H9 (cell line): Measurements from ENCODE around the gene KIRREL3. TPM values are rescaled to one million over a fixed set of nuclear protein-coding genes. Genes with fewer than 3 reads are reported as not detected.

ENCODE experiments used
- DNase-seq: peaks from one replicate; pipeline ENCODE4 v3.0.0-alpha.2; 2017
- H2AFZ ChIP-seq: one replicate; pipeline ENCODE4 v1.6.1; 2013; ENCODE audit warnings: mild to moderate bottlenecking, low read length, control low read depth, moderate library complexity
- H2AK5ac ChIP-seq: 2 replicates; pipeline ENCODE4 v1.6.1; 2013; ENCODE audit warnings: low read length, control low read depth, mixed read lengths; ENCODE audit not compliant: insufficient read length
- H2BK120ac ChIP-seq: one replicate; pipeline ENCODE4 v1.6.1; 2013; ENCODE audit warnings: low read depth, mild to moderate bottlenecking, low read length, control low read depth, inconsistent platforms; ENCODE audit not compliant: poor library complexity, severe bottlenecking
- H2BK12ac ChIP-seq: 2 replicates; pipeline ENCODE4 v1.6.1; 2013; ENCODE audit warnings: low read length, control low read depth, mixed read lengths, low read depth; ENCODE audit not compliant: insufficient read length
- H2BK15ac ChIP-seq: 2 replicates; pipeline ENCODE4 v1.6.1; 2013; ENCODE audit warnings: low read depth, low read length, control low read depth
- H2BK20ac ChIP-seq: one replicate; pipeline ENCODE4 v1.6.1; 2013; ENCODE audit warnings: low read depth, mild to moderate bottlenecking, low read length, control low read depth, inconsistent platforms; ENCODE audit not compliant: poor library complexity, severe bottlenecking
- H2BK5ac ChIP-seq: 2 replicates; pipeline ENCODE4 v1.6.1; 2013; ENCODE audit warnings: low read length, control low read depth, mixed read lengths; ENCODE audit not compliant: insufficient read length
- H3K14ac ChIP-seq: 2 replicates; pipeline ENCODE4 v1.6.1; 2013; ENCODE audit warnings: low read length, control low read depth; ENCODE audit not compliant: insufficient read depth
- H3K18ac ChIP-seq: 2 replicates; pipeline ENCODE4 v1.6.1; 2013; ENCODE audit warnings: low read depth, mild to moderate bottlenecking, mixed read lengths, low read length, control low read depth; ENCODE audit not compliant: insufficient read length
- H3K23ac ChIP-seq: 2 replicates; pipeline ENCODE4 v1.6.1; 2013; ENCODE audit warnings: low read length, control low read depth, mixed read lengths, low read depth; ENCODE audit not compliant: insufficient read length
- H3K23me2 ChIP-seq: 2 replicates; pipeline ENCODE4 v1.6.1; 2013; ENCODE audit warnings: low read depth, mild to moderate bottlenecking, mixed read lengths, low read length, control low read depth; ENCODE audit not compliant: insufficient read length, poor library complexity, severe bottlenecking
- H3K27ac ChIP-seq: 2 replicates; pipeline ENCODE4 v1.5.1; 2013; ENCODE audit warnings: low read length, control low read depth, mixed read lengths, low read depth; ENCODE audit not compliant: insufficient read length
- H3K27me3 ChIP-seq: 2 replicates; pipeline ENCODE4 v1.6.1; 2013; ENCODE audit warnings: low read length, control low read depth, inconsistent platforms; ENCODE audit not compliant: insufficient read depth
- H3K4ac ChIP-seq: 2 replicates; pipeline ENCODE4 v1.6.1; 2013; ENCODE audit warnings: low read depth, mild to moderate bottlenecking, control low read depth, inconsistent platforms, low read length, moderate library complexity
- H3K4me1 ChIP-seq: 2 replicates; pipeline ENCODE4 v1.6.1; 2013; ENCODE audit warnings: low read length, control low read depth, inconsistent platforms; ENCODE audit not compliant: insufficient read depth
- H3K4me2 ChIP-seq: 2 replicates; pipeline ENCODE4 v1.6.1; 2013; ENCODE audit warnings: low read length, control low read depth, mixed read lengths; ENCODE audit not compliant: insufficient read length, insufficient read depth
- H3K56ac ChIP-seq: 2 replicates; pipeline ENCODE4 v1.6.1; 2013; ENCODE audit warnings: low read depth, mild to moderate bottlenecking, mixed read lengths, low read length, control low read depth; ENCODE audit not compliant: insufficient read length
- H3K79me1 ChIP-seq: 2 replicates; pipeline ENCODE4 v1.6.1; 2013; ENCODE audit warnings: low read depth, mild to moderate bottlenecking, moderate library complexity, low read length, control low read depth, inconsistent platforms; ENCODE audit not compliant: insufficient read depth, poor library complexity, severe bottlenecking
- H3K79me2 ChIP-seq: 2 replicates; pipeline ENCODE4 v1.6.1; 2013; ENCODE audit warnings: low read length, control low read depth, inconsistent platforms; ENCODE audit not compliant: insufficient read depth
- H3K9ac ChIP-seq: 2 replicates; pipeline ENCODE4 v1.6.1; 2013; ENCODE audit warnings: low read length, control low read depth, mixed read lengths; ENCODE audit not compliant: insufficient read length; ENCODE audit errors: extremely low read depth
- H3K9me3 ChIP-seq: one replicate; pipeline ENCODE4 v1.6.1; 2013; ENCODE audit warnings: low read depth, low read length, inconsistent platforms; ENCODE audit not compliant: control insufficient read depth
- H3T11ph ChIP-seq: one replicate; pipeline ENCODE4 v1.6.1; 2013; ENCODE audit warnings: mild to moderate bottlenecking, low read length, control low read depth, inconsistent platforms
- H4K20me1 ChIP-seq: one replicate; pipeline ENCODE4 v1.6.1; 2013; ENCODE audit not compliant: control insufficient read depth, insufficient read length, insufficient read depth
- H4K5ac ChIP-seq: 2 replicates; pipeline ENCODE4 v1.6.1; 2013; ENCODE audit warnings: low read depth, mild to moderate bottlenecking, mixed read lengths, low read length, control low read depth; ENCODE audit not compliant: insufficient read length
- H4K8ac ChIP-seq: replicated peaks from 2 replicates; pipeline ENCODE4 v1.6.1; 2013; ENCODE audit warnings: low read length, control low read depth, mixed read lengths, low read depth; ENCODE audit not compliant: insufficient read length
- H4K91ac ChIP-seq: 2 replicates; pipeline ENCODE4 v1.6.1; 2013; ENCODE audit warnings: low read depth, mild to moderate bottlenecking, moderate library complexity, mixed read lengths, low read length, control low read depth; ENCODE audit not compliant: insufficient read length
- H3K27ac Mint-ChIP-seq, 3 experiments: 2 replicates in 2 of 3; 3 replicates in 1 of 3; pipeline ENCODE4 v1.8.0; 2020 to 2021; ENCODE audit warnings: mixed read lengths in 3 of 3, mild to moderate bottlenecking in 1 of 3, moderate library complexity in 1 of 3
- H3K27me3 Mint-ChIP-seq: 2 replicates; pipeline ENCODE4 v1.8.0; 2021; ENCODE audit warnings: low read depth, mild to moderate bottlenecking, moderate library complexity, mixed read lengths
- H3K36me3 Mint-ChIP-seq, 3 experiments: 2 replicates in 2 of 3; 3 replicates in 1 of 3; pipeline ENCODE4 v1.8.0; 2020 to 2021; ENCODE audit warnings: low read depth in 3 of 3, mixed read lengths in 3 of 3; ENCODE audit not compliant: insufficient read depth in 1 of 3
- H3K4me1 Mint-ChIP-seq, 2 experiments: 2 replicates each; pipeline ENCODE4 v1.8.0; 2020; ENCODE audit warnings: mixed read lengths in 2 of 2
- H3K4me3 Mint-ChIP-seq, 2 experiments: 2 replicates in 1 of 2; 3 replicates in 1 of 2; pipeline ENCODE4 v1.8.0; 2020 to 2021; ENCODE audit warnings: mild to moderate bottlenecking in 2 of 2, mixed read lengths in 2 of 2, moderate library complexity in 1 of 2
- H3K9me3 Mint-ChIP-seq, 2 experiments: 2 replicates in 1 of 2; 3 replicates in 1 of 2; pipeline ENCODE4 v1.8.0; 2020; ENCODE audit warnings: mild to moderate bottlenecking in 2 of 2, mixed read lengths in 2 of 2, moderate library complexity in 1 of 2
- CTCF ChIP-seq: fragments of 200-600 bp; sonication (generic); conservative IDR thresholded peaks from 3 replicates; pipeline ENCODE4 v1.8.0; 2021; ENCODE audit warnings: antibody characterized with exemption, mild to moderate bottlenecking
- WGBS: extraction: QIAGEN DNeasy Blood & Tissue Kit; methylation state at CpG from one replicate; pipeline ENCODE4 v1.1.7; 2013; ENCODE audit warnings: missing lambda C conversion rate, low lambda C conversion rate, mixed read lengths; ENCODE audit not compliant: insufficient read length; ENCODE audit errors: extremely low coverage; 5-methylcytosine and 5-hydroxymethylcytosine counted together
- total RNA-seq: library from RNA; stranded (reverse); gene quantifications from 2 replicates; pipeline ENCODE4 v1.2.1, GENCODE V29; 2021

KIRREL3 gene
- total RNA-seq, 1 experiment from 2014 or later: 0.17 TPM

- Histone ChIP-seq H3T11ph (no peak overlapping the region), H3K4me2 (no peak overlapping the region), H3K79me2 (no peaks in the 10 kb centered on the region), H3K79me1 (no peaks in the 10 kb centered on the region), H2BK120ac (no peak overlapping the region), H3K9ac (no peak overlapping the region), H4K5ac (no peak overlapping the region), H2AFZ (no peak overlapping the region), H2BK12ac (no peak overlapping the region), H2AK5ac (no peak overlapping the region), H2BK20ac (no peak overlapping the region), H4K20me1 (no peaks in the 10 kb centered on the region), H4K91ac (no peak overlapping the region), H2BK5ac (no peak overlapping the region), H3K56ac (no peak overlapping the region), H3K4me1 (peaks cover 3% of the 10 kb centered on the region; the same call in 1 of the 2 replicates), H3K27ac (no peak overlapping the region), H3K23ac (no peak overlapping the region), H3K18ac (no peak overlapping the region), H3K4ac (no peak overlapping the region), H3K23me2 (no peaks in the 10 kb centered on the region), H3K9me3 (no peaks in the 10 kb centered on the region), H3K14ac (no peak overlapping the region), H3K27me3 (no peaks in the 10 kb centered on the region), H2BK15ac (no peak overlapping the region), H4K8ac (no peak overlapping the region)
- H3K36me3 Mint-ChIP-seq: no peaks in the 10 kb centered on the region
- H3K27me3 Mint-ChIP-seq: peaks cover 87% of the 10 kb centered on the region
- H3K4me3 Mint-ChIP-seq: no peak overlapping the region
- DNase-seq: no peak
- H3K4me1 Mint-ChIP-seq: peaks cover 16 to 19% of the 10 kb centered on the region in 2 experiments
- H3K27ac Mint-ChIP-seq: no peak overlapping the region
- no CpG with 5 or more reads among the region's 4 CpGs for WGBS
- H3K9me3 Mint-ChIP-seq: no peaks in the 10 kb centered on the region
- TF ChIP-seq CTCF: peak; percentile 36; the same call in 2 of the 3 replicates
Measured at GRCh38 chr11:126567419-126567818, 433.2 kb downstream of the KIRREL3 start.
